ENCODE data around the gene ZNF75A. TPM values are rescaled to one million over a fixed set of nuclear protein-coding genes. Genes with fewer than 3 reads are reported as not detected.
"Not testable (repeated sequence)": the region's sequence is repeated elsewhere in the genome, so short reads cannot be mapped to it uniquely, and the experiment has no call there.

Gene ZNF75A
- 9.8 and 18.9 TPM in 2 replicates for total RNA-seq

DNA sequence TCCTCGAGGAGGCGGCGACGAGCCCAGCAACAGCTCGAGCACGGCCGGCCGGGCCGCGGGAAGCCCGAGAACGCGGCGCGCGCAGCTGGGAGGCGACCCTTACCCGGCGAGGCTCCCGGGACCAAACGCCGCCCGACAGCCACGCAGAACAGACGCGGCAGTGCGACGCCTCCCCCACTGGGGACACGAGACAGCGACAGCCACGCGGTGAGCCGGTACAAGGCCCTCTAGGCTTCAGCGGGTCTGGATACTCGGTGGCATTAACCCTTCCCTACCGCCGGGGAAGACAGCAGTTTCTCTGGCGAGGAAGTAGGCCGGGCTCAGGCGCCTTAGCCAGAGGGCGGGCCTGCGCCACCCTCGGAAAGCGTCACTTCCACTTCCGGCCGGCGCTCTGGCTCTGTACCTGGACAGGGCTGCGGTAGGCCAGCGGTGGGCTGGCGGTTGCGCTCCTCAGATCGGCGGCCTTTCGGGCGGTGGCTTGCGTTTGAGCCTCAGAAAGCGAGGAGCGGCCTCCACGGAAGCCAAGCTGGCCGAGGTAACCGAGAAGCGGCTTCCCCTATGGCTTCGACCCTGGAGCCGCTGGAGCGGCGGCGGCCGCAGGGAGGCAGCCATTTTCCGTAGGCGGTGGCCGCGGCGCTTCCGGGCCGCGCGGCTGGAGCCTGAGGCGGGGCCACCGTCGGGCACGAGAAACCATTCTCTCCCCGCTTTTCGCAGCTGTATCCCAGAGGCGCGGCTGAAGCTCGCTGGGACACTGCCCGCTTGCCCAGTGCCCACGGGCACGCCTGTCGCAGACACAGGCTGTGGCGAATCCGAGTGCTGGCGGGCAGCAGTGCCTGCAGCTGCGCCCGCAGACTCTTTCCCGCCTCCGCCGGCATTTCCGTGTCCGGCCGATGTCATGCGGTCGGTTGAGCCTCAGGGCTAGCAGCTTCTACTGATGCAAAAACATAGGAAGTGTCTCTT, at the start of gene ZNF75A, which contains the start of gene TIGD7:
ZNF75A (plus strand) TSS at position 389 of the 960 bp plus-strand sequence. CDS start 2,932 bp downstream, outside the sequence.
TIGD7 (minus strand) TSS at position 322 of the 960 bp plus-strand sequence. CDS start 4,816 bp downstream, outside the sequence.
- no peak for DNase-seq (ENCODE audit: extremely low read depth, low read depth, low spot score)

DNA sequence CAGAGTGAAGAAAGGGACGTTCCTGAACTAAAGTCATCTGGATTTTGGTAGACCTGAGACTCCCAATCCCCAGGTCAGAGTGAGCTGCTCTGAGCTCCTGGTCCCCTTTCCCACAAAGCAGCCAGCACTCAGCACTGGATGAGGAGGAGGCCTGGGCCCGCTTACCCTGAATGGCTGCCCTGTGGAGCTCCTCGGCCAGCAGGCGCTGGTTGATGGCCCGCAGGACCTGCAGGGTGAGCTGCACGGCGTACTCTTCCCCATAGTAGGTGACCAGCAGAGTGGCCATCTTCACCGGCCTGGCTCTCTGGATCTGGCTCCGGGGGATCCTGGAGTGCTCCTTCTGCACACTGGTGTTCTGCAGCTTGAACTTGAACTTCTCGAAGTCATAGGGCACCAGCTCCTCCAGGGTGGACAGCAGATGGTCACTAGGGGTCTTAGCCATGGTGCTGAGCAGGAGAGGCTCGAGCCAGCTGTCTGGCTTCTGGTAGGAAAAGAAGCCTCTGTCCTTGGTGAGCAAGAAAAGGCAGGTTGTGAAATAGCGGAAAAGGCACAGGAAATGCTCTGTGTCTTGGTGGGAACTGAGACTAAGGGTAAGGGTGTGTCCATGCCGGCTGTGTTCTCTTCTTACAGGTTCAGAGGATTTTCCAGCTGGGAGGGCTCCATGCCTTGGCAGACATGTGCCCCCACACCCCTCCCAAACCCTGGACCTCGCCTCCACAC, 49.0 kb upstream of the ZNF75A start, which contains the start of gene MEFV:
MEFV (minus strand) TSS at position 488 of the 720 bp plus-strand sequence; CDS start at position 442, 46 bp downstream.
- no peak for DNase-seq (ENCODE audit: extremely low read depth, low read depth, low spot score)

DNA sequence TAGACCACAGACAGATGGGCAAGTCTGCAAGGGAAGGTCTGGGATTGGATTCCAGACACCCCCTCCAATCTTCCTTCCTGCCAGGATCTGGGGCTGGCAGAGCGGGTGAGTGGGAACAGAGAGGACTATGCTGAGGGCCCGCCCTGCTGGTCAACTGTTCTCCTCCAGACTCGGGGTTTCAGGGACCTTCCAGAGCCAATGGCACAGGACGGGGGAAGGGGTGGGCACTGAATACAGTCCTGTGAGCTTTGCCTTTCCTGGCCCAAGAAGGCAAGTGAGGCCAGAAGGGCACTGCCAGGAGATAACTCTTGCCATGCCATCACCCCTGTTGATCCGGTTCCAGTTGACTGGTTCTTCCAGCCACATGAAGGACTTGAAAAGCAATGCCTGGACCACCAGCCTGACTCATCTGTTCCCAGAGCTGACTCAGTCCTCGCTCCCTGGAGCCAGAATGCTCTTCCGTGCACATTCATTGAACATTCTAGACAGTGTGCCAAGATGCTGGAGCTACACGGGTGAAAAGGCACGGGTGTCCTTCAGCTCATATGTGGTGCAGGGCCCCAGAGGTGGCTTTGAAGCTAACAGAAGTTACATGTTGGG, 48.3 kb upstream of the ZNF75A start:
- no peak for DNase-seq (ENCODE audit: extremely low read depth, low read depth, low spot score)

DNA sequence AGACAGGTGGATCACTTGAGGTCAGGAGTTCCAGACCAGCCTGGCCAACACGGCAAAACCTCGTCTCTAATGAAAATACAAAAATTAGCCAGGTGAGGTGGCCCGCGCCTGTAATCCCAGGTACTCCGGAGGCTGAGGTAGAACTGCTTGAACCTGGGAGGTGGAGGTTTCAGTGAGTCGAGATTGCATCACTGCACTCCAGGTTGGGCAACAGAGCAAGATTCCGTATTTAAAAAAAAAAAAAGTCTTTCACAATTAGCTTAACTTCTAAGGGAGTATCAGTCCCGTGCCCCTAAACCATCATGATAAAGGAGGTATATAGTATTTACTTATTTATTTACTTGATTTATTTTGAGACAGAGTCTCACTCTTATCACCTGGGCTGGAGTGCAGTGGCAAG, 45.5 kb upstream of the ZNF75A start:
- DNase-seq (ENCODE audit: extremely low read depth, low read depth, low spot score) = no peak

DNA sequence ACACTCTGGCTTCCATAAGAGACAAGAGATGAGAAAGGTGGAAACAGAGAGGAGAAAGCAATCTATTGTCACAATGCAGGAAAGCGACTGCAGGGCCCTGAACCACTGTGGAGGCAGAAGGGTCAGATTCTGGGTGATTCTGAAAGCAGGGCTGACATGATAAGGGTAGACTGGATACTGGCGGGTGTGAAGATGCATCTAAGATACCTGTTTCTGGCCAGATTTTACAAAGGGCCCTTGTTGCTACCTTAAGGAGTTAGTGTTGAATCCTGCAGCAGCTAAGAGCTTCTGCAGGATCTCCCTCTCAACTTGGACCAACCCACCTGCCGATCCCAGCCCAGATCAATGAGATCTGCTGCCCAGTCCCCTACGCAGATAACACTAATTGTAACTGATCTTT, 42.8 kb upstream of the ZNF75A start:
- no peak for DNase-seq (ENCODE audit: extremely low read depth, low read depth, low spot score)

DNA sequence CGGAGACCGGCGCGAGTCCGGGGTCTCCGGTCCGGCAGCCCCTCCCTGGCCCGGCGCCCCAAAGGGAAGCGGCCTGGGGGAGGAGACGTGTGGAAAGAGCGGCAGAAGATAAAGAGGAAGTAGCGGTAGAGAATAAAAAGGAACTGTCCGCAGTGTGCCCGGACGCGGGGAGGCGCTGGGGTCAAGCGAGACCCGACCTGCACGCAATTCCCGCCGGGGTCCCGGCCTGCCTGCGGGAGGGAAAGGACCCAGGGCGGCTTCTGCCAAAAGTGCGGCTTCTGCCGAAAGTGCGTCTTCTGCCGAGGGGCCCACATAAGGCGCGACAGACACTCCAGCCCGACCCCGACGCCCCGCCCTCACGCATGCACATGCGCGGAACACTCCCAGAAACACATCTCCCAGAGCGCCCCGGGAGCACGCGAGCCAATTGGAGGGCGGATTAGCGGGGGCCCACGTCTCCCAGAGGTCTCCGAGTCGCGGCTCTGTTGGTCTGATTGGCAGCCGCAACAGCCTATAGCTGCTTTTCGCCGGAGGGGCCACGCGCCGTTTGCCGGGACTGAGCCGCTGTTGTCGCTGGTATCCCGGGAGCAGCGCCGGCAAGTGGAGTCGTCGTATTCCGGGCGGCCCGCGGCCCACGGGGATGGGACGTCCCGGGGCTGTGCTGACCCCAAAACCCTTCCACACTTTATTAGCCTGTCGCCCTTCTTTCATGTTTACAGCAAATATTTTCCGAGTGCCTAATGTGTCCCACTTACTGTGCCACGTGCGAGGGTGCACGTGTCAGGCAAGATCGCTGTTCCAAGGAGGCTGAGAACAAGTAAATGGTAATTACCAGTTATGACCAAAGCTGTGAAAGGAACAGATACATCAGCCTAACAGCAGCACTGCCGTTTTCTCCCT, 40.9 kb upstream of the ZNF75A start:
- no peak for DNase-seq (ENCODE audit: extremely low read depth, low read depth, low spot score)

DNA sequence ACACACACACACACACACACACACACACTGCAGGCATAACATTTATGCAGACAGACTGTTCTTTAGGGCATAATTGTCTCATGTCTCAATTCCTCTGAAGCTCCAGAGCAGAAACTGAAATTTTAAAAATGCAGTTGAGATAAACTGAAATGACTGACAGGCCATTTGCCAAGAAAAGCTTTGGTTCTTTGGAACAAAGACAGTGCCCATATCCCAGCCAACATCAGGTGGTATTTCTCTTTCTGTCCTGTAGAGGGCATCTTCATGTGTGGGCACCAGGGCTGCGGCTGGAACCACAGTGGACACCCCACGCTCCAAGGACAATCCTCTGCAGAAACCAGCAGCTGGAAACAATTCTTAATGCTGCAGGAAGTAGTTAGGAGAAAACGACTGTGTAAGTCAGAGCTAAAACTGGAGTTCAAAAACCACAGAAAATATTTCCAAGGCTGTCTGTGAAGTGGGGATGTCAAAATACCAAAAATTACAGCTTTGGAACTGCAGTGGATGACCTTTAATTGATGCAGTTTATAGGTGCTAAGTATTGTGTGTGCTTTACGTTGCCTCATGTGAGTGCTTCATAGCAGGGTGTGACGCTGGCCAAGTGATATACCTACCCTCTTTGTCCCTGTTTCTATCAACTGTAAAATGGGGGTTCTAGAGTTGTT, 38.3 kb upstream of the ZNF75A start:
- DNase-seq (ENCODE audit: extremely low read depth, low read depth, low spot score) = no peak

DNA sequence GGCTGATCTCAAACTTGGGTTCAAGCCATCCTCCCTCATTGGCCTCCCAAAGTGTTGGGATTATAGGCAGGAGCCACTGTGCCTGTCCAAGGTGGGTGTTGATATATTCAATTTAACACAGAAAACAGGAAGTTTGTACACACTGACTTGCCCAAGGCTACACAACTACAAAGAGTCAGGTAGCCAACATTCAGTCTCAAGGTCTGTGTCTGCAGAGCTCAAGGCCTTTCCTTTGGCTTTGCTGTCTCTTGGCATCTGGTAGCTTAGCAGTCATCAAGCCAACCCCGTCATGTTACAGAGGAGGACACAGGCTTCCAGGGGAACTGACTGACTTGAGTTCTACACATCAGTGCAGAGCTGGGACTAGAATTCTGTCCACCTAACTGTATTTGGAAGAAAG, 37.0 kb upstream of the ZNF75A start:
- DNase-seq (ENCODE audit: extremely low read depth, low read depth, low spot score) = no peak

DNA sequence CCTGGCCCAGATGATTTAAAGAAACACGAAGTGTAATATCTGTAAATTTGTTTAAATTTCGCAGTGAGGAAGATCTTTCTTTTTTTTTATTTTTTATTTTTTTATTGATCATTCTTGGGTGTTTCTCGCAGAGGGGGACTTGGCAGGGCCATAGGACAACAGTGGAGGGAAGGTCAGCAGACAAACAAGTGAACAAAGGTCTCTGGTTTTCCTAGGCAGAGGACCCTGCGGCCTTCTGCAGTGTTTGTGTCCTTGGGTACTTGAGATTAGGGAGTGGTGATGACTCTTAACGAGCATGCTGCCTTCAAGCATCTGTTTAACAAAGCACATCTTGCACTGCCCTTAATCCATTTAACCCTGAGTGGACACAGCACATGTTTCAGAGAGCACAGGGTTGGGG, 34.6 kb upstream of the ZNF75A start:
- not testable (repeated sequence) for DNase-seq (ENCODE audit: extremely low read depth, low read depth, low spot score)

DNA sequence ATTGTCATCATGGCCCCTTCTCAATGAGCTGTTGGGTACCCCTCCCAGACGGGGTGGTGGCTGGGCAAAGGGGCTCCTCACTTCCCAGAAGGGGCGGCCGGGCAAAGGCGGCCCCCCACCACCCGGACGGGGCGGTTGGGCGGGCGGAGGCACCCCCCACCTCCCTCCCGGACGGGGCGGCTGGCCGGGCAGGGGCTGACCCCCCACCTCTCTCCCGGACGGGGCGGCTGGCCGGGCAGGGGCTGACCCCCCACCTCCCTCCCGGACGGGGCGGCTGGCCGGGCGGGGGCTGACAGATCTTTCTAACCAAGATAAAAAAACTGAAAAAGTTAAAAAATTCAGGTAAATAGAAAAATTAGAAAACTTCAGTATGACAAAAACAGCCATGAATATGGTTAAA, 34.0 kb upstream of the ZNF75A start:
- DNase-seq (ENCODE audit: extremely low read depth, low read depth, low spot score) = not testable (repeated sequence)

DNA sequence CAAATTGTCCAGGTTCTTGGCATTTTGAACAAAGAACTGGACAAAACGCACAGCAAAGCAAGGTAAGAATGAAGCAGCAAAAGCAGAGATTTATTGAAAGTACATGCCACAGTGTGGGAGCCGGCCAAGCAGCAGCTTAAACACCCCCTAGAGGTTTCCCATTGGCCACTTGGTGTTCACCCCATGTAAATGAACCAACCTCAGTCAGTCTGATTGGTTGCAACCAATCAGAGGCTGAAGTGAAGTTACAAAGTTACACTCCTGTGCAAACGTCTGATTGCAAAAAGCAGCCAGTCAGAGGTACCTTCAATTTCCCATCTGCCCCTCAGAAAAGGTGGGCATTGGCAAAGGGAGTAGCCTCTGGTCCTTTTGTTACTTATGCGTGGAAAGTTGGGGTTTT, 30.8 kb upstream of the ZNF75A start:
- DNase-seq (ENCODE audit: extremely low read depth, low read depth, low spot score) = no peak

DNA sequence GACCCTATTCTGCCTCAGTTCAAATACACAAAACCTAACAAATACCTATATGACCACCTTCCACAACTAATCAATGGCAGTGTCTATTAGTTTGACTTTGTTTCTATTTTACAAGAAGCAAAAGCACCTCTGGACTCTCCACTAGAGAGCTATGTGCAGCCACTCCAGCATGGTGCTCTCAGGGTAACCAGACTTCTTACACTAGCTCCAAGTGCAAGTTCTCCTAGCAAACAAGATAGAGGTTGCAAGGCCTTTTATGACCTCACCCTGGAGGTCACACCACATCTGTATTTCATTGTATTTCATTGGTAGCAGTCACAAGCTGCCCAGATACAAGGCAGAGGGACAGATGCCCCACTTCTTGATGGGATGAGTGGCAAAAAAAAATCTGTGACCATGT, 30.4 kb upstream of the ZNF75A start:
- DNase-seq (ENCODE audit: extremely low read depth, low read depth, low spot score) = no peak

DNA sequence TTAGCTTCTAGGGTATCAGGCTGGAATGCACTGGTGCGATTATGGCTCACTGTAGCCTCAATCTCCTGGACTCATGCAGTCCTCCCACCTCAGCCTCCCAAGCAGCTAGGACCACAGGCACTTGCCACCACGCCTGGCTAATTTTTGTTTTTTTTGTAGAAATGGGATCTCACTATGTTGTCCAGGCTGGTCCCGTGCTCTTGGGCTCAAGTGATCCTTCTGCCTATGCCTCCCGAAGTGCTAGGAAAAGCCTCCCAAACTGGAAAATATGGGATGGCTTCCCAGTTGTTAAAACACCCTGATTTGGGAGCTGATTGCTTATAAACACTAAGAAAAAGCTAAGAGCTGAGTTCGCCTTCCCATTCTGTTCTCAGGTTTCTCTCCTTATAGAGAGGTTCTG, 28.6 kb upstream of the ZNF75A start:
- no peak for DNase-seq (ENCODE audit: extremely low read depth, low read depth, low spot score)

DNA sequence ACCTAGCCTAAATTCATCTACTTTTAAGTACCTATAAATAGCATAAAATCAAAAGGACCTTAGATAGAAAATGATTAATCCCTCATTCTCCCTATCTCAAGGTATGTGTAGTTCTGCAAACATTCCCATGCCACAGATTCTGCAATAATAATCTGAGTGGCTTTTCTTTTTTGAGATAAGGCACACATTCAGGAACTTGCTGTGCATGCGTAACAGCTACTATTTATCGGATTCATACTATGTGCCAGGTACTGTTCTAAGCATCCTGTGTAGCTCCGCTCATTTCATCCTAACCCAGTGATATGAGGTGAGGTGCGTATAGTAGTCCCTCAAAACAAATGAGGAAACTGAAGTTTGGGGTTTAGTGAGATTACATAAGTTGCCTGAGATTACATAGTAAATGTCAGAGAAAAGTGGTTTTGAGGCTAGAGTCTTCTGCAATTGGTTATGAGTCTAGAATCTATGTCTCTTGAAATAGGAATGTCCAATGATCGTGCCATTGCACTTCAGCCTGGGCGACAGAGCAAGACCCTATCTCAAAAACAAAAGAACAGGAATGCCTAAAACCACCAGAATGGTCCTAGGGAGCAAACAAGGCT, 24.0 kb upstream of the ZNF75A start:
- DNase-seq (ENCODE audit: extremely low read depth, low read depth, low spot score) = no peak

DNA sequence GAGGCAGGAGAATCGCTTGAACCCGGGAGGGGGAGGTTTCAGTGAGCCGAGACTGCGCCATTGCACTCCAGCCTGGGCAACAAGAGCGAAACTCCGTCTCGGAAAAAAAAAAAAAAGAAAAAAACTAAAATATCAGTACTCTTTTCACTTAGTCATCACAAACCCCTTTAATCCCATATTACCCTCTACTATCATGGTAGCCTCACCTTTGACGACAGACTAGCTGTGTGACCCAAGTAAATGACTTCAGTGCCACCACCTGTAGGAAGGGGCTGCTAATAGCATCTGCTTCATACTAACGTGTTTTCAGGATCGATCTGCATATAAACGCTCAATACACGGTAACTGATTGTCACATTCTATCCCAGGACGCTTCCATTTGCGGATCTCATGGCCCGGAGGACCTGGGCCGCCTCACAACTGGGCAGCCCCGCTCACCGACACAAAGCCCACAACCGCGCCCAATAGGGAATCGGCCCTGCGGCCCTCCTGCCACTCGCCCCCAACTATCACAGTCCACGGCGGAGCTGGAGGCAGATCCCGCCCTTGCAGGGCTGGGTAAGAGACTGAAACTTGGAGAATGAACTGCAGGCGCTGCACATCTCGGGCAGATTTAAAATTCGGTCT, 23.1 kb upstream of the ZNF75A start:
- no peak for DNase-seq (ENCODE audit: extremely low read depth, low read depth, low spot score)

DNA sequence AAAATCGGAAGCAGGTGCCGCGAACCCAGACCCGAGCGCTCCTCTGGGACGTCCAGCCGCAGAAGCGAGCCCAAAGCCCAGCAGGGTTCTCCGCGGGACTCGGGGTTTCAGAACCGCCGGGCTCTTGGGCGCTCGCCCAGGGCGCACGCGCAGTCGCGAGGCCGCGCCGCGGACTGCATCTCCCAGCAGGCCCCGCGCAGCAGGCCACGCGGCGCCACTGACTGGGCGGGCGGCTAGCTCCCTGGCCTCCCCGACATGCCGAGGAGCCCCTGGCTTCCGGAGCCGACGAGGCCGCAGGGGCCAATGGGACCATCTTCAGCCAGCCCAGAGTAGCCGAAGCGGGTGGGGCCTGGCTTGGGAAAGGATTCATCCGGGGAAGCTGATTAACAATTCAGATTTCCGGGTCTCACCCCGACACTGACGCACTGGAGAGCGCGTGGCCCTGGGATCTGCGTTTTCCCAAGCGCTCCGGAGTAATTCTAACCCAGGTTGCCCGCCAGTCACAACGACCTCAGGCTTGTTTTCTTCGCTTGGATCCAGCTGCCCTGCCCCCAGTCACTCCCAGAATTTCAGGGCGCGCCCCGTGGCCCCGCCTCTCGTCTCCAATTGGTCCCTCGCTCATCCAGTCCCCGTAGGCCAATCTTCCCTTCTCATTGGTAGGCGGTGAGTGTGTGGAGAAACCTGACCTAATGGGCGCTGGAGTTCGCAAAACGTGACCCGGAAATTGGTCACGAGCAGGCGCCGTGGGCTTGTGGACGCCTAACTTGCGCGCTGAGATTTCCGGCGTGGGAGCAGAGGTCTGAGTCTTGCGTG, 22.4 kb upstream of the ZNF75A start, which contains the start of gene ZNF263:
ZNF263 (plus strand) TSS at position 762 of the 813 bp plus-strand sequence. CDS start 328 bp downstream, outside the sequence.
- DNase-seq (ENCODE audit: extremely low read depth, low read depth, low spot score) = no peak

DNA sequence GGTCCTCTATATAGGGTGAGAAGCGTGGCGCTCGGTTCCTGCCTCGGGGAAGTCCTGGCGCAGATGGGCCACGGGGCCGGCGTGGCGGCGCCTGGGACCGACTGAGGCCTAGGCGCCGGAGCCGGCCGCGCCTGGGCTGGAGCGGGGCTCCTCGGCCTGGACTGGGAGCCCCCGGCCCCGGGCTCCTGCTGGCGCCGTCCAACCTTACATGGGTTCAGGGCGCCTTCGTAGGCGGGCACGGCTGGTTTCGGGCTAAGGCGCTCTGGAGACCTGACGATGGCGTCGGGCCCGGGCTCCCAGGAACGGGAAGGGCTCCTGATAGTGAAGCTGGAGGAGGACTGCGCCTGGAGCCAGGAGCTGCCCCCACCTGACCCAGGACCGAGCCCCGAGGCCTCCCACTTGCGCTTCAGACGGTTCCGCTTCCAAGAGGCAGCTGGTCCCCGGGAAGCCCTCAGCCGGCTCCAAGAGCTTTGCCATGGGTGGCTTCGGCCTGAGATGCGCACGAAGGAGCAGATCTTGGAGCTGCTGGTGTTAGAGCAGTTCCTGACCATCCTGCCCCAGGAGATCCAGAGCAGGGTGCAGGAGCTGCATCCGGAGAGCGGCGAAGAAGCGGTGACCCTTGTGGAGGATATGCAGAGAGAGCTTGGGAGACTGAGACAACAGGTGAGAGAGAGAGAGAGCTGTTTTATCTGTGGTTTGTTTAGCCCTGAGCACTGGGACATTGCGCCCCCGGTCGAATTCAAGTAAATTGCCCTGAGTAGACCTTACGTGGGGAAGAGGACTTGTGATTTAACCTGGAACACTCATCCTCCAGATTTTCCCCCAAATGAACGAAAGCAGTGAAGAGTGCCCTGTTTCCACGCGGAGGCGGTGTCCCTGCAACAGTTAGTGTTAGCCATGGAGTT, 21.5 kb upstream of the ZNF75A start:
- DNase-seq (ENCODE audit: extremely low read depth, low read depth, low spot score) = no peak

Measured in glomerular endothelial cell (primary cell).